Caco-2 (cell line): ENCODE results near the gene OR2V2. TPM values are rescaled to one million over a fixed set of nuclear protein-coding genes. Genes with fewer than 3 reads are reported as not detected.

Source experiments
- BruUV-seq: library from RNA; stranded (reverse); fragments of 400-500 nt; replicated peaks from 2 replicates; lab custom pipeline; 2021; lab: Mats Ljungman, UMichigan
- CTCF ChIA-PET: fragments of 300-600 bp; sonication (Branson Sonifier 250); formaldehyde crosslinking; loops from one replicate; lab custom pipeline; 2022; ENCODE audit warnings: antibody characterized with exemption; lab: Charles Lee
- POLR2A ChIA-PET: fragments of 300-600 bp; sonication (Branson Sonifier 250); formaldehyde crosslinking; loops from one replicate; lab custom pipeline; 2022; ENCODE audit warnings: antibody characterized with exemption; lab: Charles Lee
- DNase-seq, 2 experiments: peaks; one replicate each; pipeline versions ENCODE4 v3.0.0 to v3.0.0-alpha.2; 2020 to 2022
- H3K27me3 ChIP-seq: replicated peaks from 2 replicates; pipeline ENCODE4 v1.6.0; 2011; ENCODE audit warnings: low read length; ENCODE audit not compliant: control insufficient read depth, insufficient read depth
- H3K36me3 ChIP-seq: 2 replicates; pipeline ENCODE4 v1.5.1; 2011; ENCODE audit warnings: low read length; ENCODE audit not compliant: control insufficient read depth, insufficient read depth
- H3K4me1 ChIP-seq: fragments of 250-450 bp; sonication (Bioruptor Pico); 2 replicates; pipeline ENCODE4 v1.5.1; 2020; ENCODE audit warnings: mild to moderate bottlenecking
- H3K4me3 ChIP-seq: 2 replicates; pipeline ENCODE4 v1.5.1; 2011; ENCODE audit warnings: low read depth, mild to moderate bottlenecking, control low read depth, low read length
- H3K9me3 ChIP-seq: fragments of 250-450 bp; sonication (Bioruptor Pico); 2 replicates; pipeline ENCODE4 v1.5.1; 2020; ENCODE audit warnings: mild to moderate bottlenecking, moderate library complexity
- H3K27ac Mint-ChIP-seq: one replicate; pipeline ENCODE4 v1.8.0; 2022; ENCODE audit warnings: mixed read lengths; ENCODE audit not compliant: unreplicated experiment
- H3K27me3 Mint-ChIP-seq: one replicate; pipeline ENCODE4 v1.8.0; 2022; ENCODE audit warnings: mixed read lengths; ENCODE audit not compliant: insufficient read depth, unreplicated experiment
- H3K36me3 Mint-ChIP-seq: one replicate; pipeline ENCODE4 v1.8.0; 2022; ENCODE audit warnings: mild to moderate bottlenecking, mixed read lengths; ENCODE audit not compliant: insufficient read depth, unreplicated experiment
- H3K4me1 Mint-ChIP-seq: one replicate; pipeline ENCODE4 v1.8.0; 2022; ENCODE audit warnings: low read depth, mixed read lengths; ENCODE audit not compliant: unreplicated experiment
- H3K4me3 Mint-ChIP-seq: one replicate; pipeline ENCODE4 v1.8.0; 2022; ENCODE audit warnings: mild to moderate bottlenecking, moderate library complexity, mixed read lengths; ENCODE audit not compliant: unreplicated experiment
- H3K9me3 Mint-ChIP-seq: one replicate; pipeline ENCODE4 v1.8.0; 2022; ENCODE audit warnings: mixed read lengths; ENCODE audit not compliant: unreplicated experiment
- CTCF ChIP-seq, 2 experiments: fragments of 200-600 bp in 1 of 2; IDR thresholded peaks; 1 replicate in 1 of 2; 2 replicates in 1 of 2; pipeline versions ENCODE4 v1.5.1 to v1.8.0; 2011 to 2022; ENCODE audit warnings: antibody characterized with exemption in 1 of 2, control low read depth in 1 of 2, inconsistent platforms in 1 of 2, low read depth in 1 of 2, low read length in 1 of 2, mild to moderate bottlenecking in 1 of 2, moderate library complexity in 1 of 2; ENCODE audit not compliant: insufficient read depth in 1 of 2, severe bottlenecking in 1 of 2, unreplicated experiment in 1 of 2
- intact Hi-C: fragments of 100-400 bp; cut with micrococcal nuclease; formaldehyde crosslinking; loops from one replicate; pipeline ENCODE4 v1.10.0; 2022; ENCODE audit not compliant: unreplicated experiment
- total RNA-seq: library from RNA; stranded (reverse); gene quantifications from 2 replicates; pipeline ENCODE4 v1.2.3, GENCODE V29; 2022

OR2V2 gene
- total RNA-seq, 1 experiment from 2014 or later, result not detected

- H3K27ac Mint-ChIP-seq, result no peak within 1 kb of the TSS
- no peaks in the 10 kb centered on the region for H3K9me3 Mint-ChIP-seq
- 0 out of 2 replicates have a peak, but pooled peaks cover 2% of the 10 kb centered on the region for H3K27me3 ChIP-seq
- intact Hi-C loops, result no loop called here
- H3K9me3 ChIP-seq, result no peaks in the 10 kb centered on the region
- H3K36me3 Mint-ChIP-seq, result no peaks in the 10 kb centered on the region
- no peaks in the 10 kb centered on the region for H3K4me1 Mint-ChIP-seq
- CTCF ChIA-PET, result no interaction called here
- no peak within 1 kb of the TSS for H3K4me3 Mint-ChIP-seq
- no peak within 1 kb of the TSS for H3K4me3 ChIP-seq
- no peak for TF ChIP-seq CTCF (IDR thresholded peaks at IDR 0.05; ENCODE audit: insufficient read depth in 1 of 2, low read depth in 1 of 2, low read length in 1 of 2, severe bottlenecking in 1 of 2, unreplicated experiment in 1 of 2)
- H3K4me1 ChIP-seq, result no peaks in the 10 kb centered on the region
- no peaks in the 10 kb centered on the region for H3K36me3 ChIP-seq
- H3K27me3 Mint-ChIP-seq, result peaks cover 35% of the 10 kb centered on the region
- POLR2A ChIA-PET, result no interaction called here
- BruUV-seq, result no TSS peak
- no peak for DNase-seq
These were observed 16.4 kb upstream of the OR2V2 start, which contains the start of gene OR2V1 for GRCh38 chr5:181130832-181131496. Gene OR2V1 (minus strand): TSS chr5:181131169. CDS start chr5:181125304, 5,865 bp downstream.

- no peaks in the 10 kb centered on the region for H3K36me3 ChIP-seq
- H3K36me3 Mint-ChIP-seq, result no peaks in the 10 kb centered on the region
- H3K27ac Mint-ChIP-seq, result no peak overlapping the region
- POLR2A ChIA-PET, result no interaction called here
- H3K4me3 Mint-ChIP-seq, result no peak overlapping the region
- CTCF ChIA-PET, result no interaction called here
- DNase-seq, result no peak
- TF ChIP-seq CTCF (IDR thresholded peaks at IDR 0.05; ENCODE audit: insufficient read depth in 1 of 2, low read depth in 1 of 2, low read length in 1 of 2, severe bottlenecking in 1 of 2, unreplicated experiment in 1 of 2), result no peak
- no peaks in the 10 kb centered on the region for H3K9me3 Mint-ChIP-seq
- BruUV-seq, result no TSS peak
- intact Hi-C loops, result no loop called here
- H3K27me3 Mint-ChIP-seq, result peaks cover 32% of the 10 kb centered on the region
- H3K27me3 ChIP-seq, result 0 out of 2 replicates have a peak, but pooled peaks cover 2% of the 10 kb centered on the region
- H3K4me1 Mint-ChIP-seq, result no peaks in the 10 kb centered on the region
- no peaks in the 10 kb centered on the region for H3K4me1 ChIP-seq
- H3K9me3 ChIP-seq, result no peaks in the 10 kb centered on the region
- H3K4me3 ChIP-seq, result no peak overlapping the region
These were observed 15.9 kb upstream of the OR2V2 start for GRCh38 chr5:181131514-181131913.

GRCh38 chr5:181133083-181133482 lies 14.3 kb upstream of the OR2V2 start:
- H3K27me3 ChIP-seq, result no peaks in the 10 kb centered on the region
- DNase-seq, result no peak
- no peaks in the 10 kb centered on the region for H3K36me3 ChIP-seq
- CTCF ChIA-PET, result no interaction called here
- Mint-ChIP-seq H3K9me3 (no peaks in the 10 kb centered on the region), H3K36me3 (no peaks in the 10 kb centered on the region), H3K27ac (no peak overlapping the region), H3K4me3 (no peak overlapping the region), H3K27me3 (peaks cover 28% of the 10 kb centered on the region), H3K4me1 (no peaks in the 10 kb centered on the region)
- H3K9me3 ChIP-seq, result no peaks in the 10 kb centered on the region
- no peak overlapping the region for H3K4me3 ChIP-seq
- POLR2A ChIA-PET, result no interaction called here
- no TSS peak for BruUV-seq
- intact Hi-C loops, result no loop called here
- TF ChIP-seq CTCF (IDR thresholded peaks at IDR 0.05; ENCODE audit: insufficient read depth in 1 of 2, low read depth in 1 of 2, low read length in 1 of 2, severe bottlenecking in 1 of 2, unreplicated experiment in 1 of 2), result no peak
- H3K4me1 ChIP-seq, result no peaks in the 10 kb centered on the region
